Breast epithelium (tissue), 3 donors: Measurements from ENCODE around the gene GALNTL6.

Experiments
- CTCF ChIP-seq, 3 donors: fragments of 450-650 bp; IDR thresholded peaks; one replicate each; pipeline ENCODE4 v1.5.1; 2016 to 2017; ENCODE audit warnings: antibody characterized with exemption in 3 of 3, mild to moderate bottlenecking in 3 of 3, moderate library complexity in 3 of 3
- POLR2A ChIP-seq: fragments of 450-650 bp; IDR thresholded peaks from one replicate; pipeline ENCODE4 v1.6.1; 2016; ENCODE audit warnings: antibody characterized with exemption, mild to moderate bottlenecking, moderate library complexity

GRCh38 chr4:172980219-172980618, 1167.0 kb downstream of the GALNTL6 start:
- TF ChIP-seq CTCF (IDR thresholded peaks at IDR 0.05) (no peak), POLR2A (no peak)
